ENCODE results near the gene MYO9A. TPM values are rescaled to one million over a fixed set of nuclear protein-coding genes. Genes with fewer than 3 reads are reported as not detected.

Gene MYO9A
- polyA plus RNA-seq, 3 donors, result 3.9 to 6.6 (median 5.0) TPM

DNA sequence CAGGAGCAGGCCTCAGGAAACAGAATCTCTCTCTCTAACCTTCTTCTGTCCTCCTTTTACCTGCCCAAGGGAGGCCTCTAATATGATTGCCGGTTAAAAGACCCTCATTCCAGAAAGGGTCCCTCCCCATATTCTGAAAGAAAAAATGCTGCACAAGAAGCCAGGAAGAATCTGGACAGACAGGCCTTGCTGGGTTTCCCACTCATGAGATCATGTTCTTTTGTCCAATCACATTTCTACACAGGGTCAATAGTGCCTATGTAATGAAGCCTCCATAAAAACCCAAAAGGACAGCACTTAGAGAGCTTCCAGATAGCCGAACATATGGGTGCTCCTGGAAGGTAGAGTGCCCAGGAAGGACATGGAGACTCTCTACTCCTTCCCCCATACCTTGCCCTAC lies 146.0 kb downstream of the MYO9A start:
- TF ChIP-seq, protein P1, sequence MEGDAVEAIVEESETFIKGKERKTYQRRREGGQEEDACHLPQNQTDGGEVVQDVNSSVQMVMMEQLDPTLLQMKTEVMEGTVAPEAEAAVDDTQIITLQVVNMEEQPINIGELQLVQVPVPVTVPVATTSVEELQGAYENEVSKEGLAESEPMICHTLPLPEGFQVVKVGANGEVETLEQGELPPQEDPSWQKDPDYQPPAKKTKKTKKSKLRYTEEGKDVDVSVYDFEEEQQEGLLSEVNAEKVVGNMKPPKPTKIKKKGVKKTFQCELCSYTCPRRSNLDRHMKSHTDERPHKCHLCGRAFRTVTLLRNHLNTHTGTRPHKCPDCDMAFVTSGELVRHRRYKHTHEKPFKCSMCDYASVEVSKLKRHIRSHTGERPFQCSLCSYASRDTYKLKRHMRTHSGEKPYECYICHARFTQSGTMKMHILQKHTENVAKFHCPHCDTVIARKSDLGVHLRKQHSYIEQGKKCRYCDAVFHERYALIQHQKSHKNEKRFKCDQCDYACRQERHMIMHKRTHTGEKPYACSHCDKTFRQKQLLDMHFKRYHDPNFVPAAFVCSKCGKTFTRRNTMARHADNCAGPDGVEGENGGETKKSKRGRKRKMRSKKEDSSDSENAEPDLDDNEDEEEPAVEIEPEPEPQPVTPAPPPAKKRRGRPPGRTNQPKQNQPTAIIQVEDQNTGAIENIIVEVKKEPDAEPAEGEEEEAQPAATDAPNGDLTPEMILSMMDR (IDR thresholded peaks at IDR 0.05), result no peak
- no peaks in the 10 kb centered on the region for H3K27me3 Mint-ChIP-seq (ENCODE audit: low read depth in 3 of 3)
- no peak overlapping the region for H3K9ac ChIP-seq (ENCODE audit: insufficient read depth, low read length, poor library complexity, severe bottlenecking)
- no peaks in the 10 kb centered on the region for H3K9me3 Mint-ChIP-seq
- H3K4me2 ChIP-seq (replicated peaks; ENCODE audit: extremely low read depth, low read length, poor library complexity, severe bottlenecking), result no peak overlapping the region
- no peaks in the 10 kb centered on the region for H3K27me3 ChIP-seq (ENCODE audit: control insufficient read depth in 2 of 2, insufficient read depth in 2 of 2, low read length in 2 of 2)
- no peaks in the 10 kb centered on the region for H3K79me2 ChIP-seq (ENCODE audit: insufficient read depth, low read length)
- no peak overlapping the region for H3K27ac Mint-ChIP-seq
- H3K4me3 ChIP-seq (replicated peaks in 1 of 3; ENCODE audit: low read depth in 2 of 3, low read length in 3 of 3), result no peak overlapping the region
- no peaks in the 10 kb centered on the region for H3K4me1 Mint-ChIP-seq
- H3K4me1 ChIP-seq (ENCODE audit: control insufficient read depth in 1 of 2, insufficient read depth in 2 of 2, low read length in 2 of 2), result no peaks in the 10 kb centered on the region
- peaks cover 25 to 28% of the 10 kb centered on the region in 2 donors for H3K36me3 Mint-ChIP-seq
- H3K9me3 ChIP-seq (replicated peaks in 1 of 2; ENCODE audit: control insufficient read depth in 1 of 2, insufficient read depth in 1 of 2, low read length in 2 of 2), result no peaks in the 10 kb centered on the region
- no peak for DNase-seq
- H4K20me1 ChIP-seq (ENCODE audit: insufficient read depth, low read length), result no peaks in the 10 kb centered on the region
- 100% methylated on average over 1 of the region's 2 CpGs for WGBS (ENCODE audit: insufficient coverage)
- no peak overlapping the region for H3K27ac ChIP-seq (ENCODE audit: low read depth in 1 of 2, low read length in 2 of 2)
- intact Hi-C loops (cut with micrococcal nuclease), result no loop called here
- H2AFZ ChIP-seq (ENCODE audit: insufficient read depth, low read depth, low read length, poor library complexity, severe bottlenecking), result no peak overlapping the region
- H3K36me3 ChIP-seq (replicated peaks in 1 of 2; ENCODE audit: control insufficient read depth in 1 of 2, insufficient read depth in 2 of 2, low read length in 2 of 2), result peaks cover 0 to 2% of the 10 kb centered on the region in 2 donors
- H3K4me3 Mint-ChIP-seq, result no peak overlapping the region

DNA sequence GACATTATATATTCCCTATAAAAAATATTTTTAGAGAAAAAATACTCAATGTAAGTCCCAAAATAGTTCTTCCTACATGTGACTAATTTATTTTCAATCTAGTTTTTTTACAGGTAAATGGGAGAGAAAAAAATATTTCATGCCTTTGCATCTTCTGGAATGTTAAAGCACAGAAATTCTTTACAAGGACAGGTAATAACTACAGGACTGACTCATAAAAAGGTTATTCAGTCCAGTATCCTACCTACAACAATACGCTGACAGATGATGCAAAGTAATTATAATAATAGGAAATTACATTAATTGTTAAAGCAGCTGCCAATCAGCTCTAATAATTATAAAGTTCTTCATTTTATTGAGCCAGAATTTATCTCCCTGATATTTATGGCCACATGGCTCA lies 147.5 kb downstream of the MYO9A start:
- DNase-seq, result no peak
- no peak overlapping the region for H3K4me3 Mint-ChIP-seq
- H3K9me3 Mint-ChIP-seq, result peaks cover 0 to 2% (median 0%) of the 10 kb centered on the region in 7 donors
- intact Hi-C loops (cut with micrococcal nuclease), result no loop called here
- H3K27ac Mint-ChIP-seq, result no peak overlapping the region
- Histone ChIP-seq H2AFZ (ENCODE audit: insufficient read depth, low read depth, low read length, poor library complexity, severe bottlenecking) (no peak overlapping the region), H3K36me3 (replicated peaks in 1 of 2; ENCODE audit: control insufficient read depth in 1 of 2, insufficient read depth in 2 of 2, low read length in 2 of 2) (peaks cover 0 to 4% of the 10 kb centered on the region in 2 donors), H3K4me3 (replicated peaks in 1 of 3; ENCODE audit: low read depth in 2 of 3, low read length in 3 of 3) (no peak overlapping the region), H3K4me2 (replicated peaks; ENCODE audit: extremely low read depth, low read length, poor library complexity, severe bottlenecking) (no peak overlapping the region), H3K9ac (ENCODE audit: insufficient read depth, low read length, poor library complexity, severe bottlenecking) (no peak overlapping the region), H3K27ac (ENCODE audit: low read depth in 1 of 2, low read length in 2 of 2) (no peak overlapping the region), H3K4me1 (ENCODE audit: control insufficient read depth in 1 of 2, insufficient read depth in 2 of 2, low read length in 2 of 2) (no peaks in the 10 kb centered on the region), H4K20me1 (ENCODE audit: insufficient read depth, low read length) (no peaks in the 10 kb centered on the region), H3K9me3 (replicated peaks in 1 of 2; ENCODE audit: control insufficient read depth in 1 of 2, insufficient read depth in 1 of 2, low read length in 2 of 2) (no peaks in the 10 kb centered on the region), H3K27me3 (ENCODE audit: control insufficient read depth in 2 of 2, insufficient read depth in 2 of 2, low read length in 2 of 2) (no peaks in the 10 kb centered on the region), H3K79me2 (ENCODE audit: insufficient read depth, low read length) (no peaks in the 10 kb centered on the region)
- no peaks in the 10 kb centered on the region for H3K4me1 Mint-ChIP-seq
- H3K36me3 Mint-ChIP-seq, result peaks cover 28 to 32% of the 10 kb centered on the region in 2 donors
- no CpG with 5 or more reads among the region's 1 CpG for WGBS (ENCODE audit: insufficient coverage)
- TF ChIP-seq, protein P1 (IDR thresholded peaks at IDR 0.05), result no peak
- no peaks in the 10 kb centered on the region for H3K27me3 Mint-ChIP-seq (ENCODE audit: low read depth in 3 of 3)
